SK-N-SH treated with all-trans-retinoic acid at 6 μM for 48 hours (cell line): ENCODE results near the gene LCLAT1.
A peak's percentile ranks its signal among the peaks of the same experiment; 100 is the strongest.

ENCODE experiments used
- ATAC-seq: fragments of 200-7000 bp; cut with Tn5 transposase; 3 replicates; pipeline ENCODE4 v1.9.1; 2020; ENCODE audit warnings: mild to moderate bottlenecking, moderate library complexity
- ARNTL ChIP-seq: fragments of 450-650 bp; formaldehyde crosslinking; IDR thresholded peaks from 2 replicates; pipeline ENCODE4 v1.5.0; 2020; ENCODE audit warnings: low read depth, mild to moderate bottlenecking, moderate library complexity, borderline replicate concordance
- BACH2 ChIP-seq: fragments of 250-450 bp; sonication (Bioruptor Pico); IDR thresholded peaks from 2 replicates; pipeline ENCODE4 v1.9.0; 2021; ENCODE audit warnings: mild to moderate bottlenecking, borderline replicate concordance
- CSDC2 ChIP-seq: fragments of 250-450 bp; sonication (Bioruptor Pico); IDR thresholded peaks from 2 replicates; pipeline ENCODE4 v1.5.0; 2020; ENCODE audit warnings: mild to moderate bottlenecking, moderate library complexity
- CSRNP3 ChIP-seq: fragments of 250-450 bp; sonication (Bioruptor Pico); IDR thresholded peaks from 2 replicates; pipeline ENCODE4 v1.5.1; 2021; ENCODE audit warnings: mild to moderate bottlenecking, moderate library complexity
- ESRRG ChIP-seq: fragments of 250-450 bp; sonication (Bioruptor Pico); IDR thresholded peaks from 2 replicates; pipeline ENCODE4 v1.6.1; 2021; ENCODE audit warnings: mild to moderate bottlenecking
- GLIS3 ChIP-seq: fragments of 250-450 bp; sonication (Bioruptor Pico); IDR thresholded peaks from 2 replicates; pipeline ENCODE4 v1.5.0; 2020; ENCODE audit warnings: mild to moderate bottlenecking, moderate library complexity
- ISL1 ChIP-seq: fragments of 250-450 bp; sonication (Bioruptor Pico); IDR thresholded peaks from 2 replicates; pipeline ENCODE4 v2.1.2; 2022; ENCODE audit warnings: mild to moderate bottlenecking, moderate library complexity
- OSR1 ChIP-seq: fragments of 250-450 bp; sonication (Bioruptor Pico); IDR thresholded peaks from 2 replicates; pipeline ENCODE4 v1.8.0; 2022; ENCODE audit warnings: moderate library complexity, mild to moderate bottlenecking, inconsistent platforms
- PATZ1 ChIP-seq: fragments of 250-450 bp; sonication (Bioruptor Pico); IDR thresholded peaks from 2 replicates; pipeline ENCODE4 v1.8.0; 2020; ENCODE audit warnings: mild to moderate bottlenecking, moderate library complexity, borderline replicate concordance
- PPARA ChIP-seq: fragments of 250-450 bp; sonication (Bioruptor Pico); IDR thresholded peaks from 2 replicates; pipeline ENCODE4 v1.5.0; 2020; ENCODE audit warnings: mild to moderate bottlenecking, borderline replicate concordance
- RARB ChIP-seq: fragments of 250-450 bp; sonication (Bioruptor Pico); IDR thresholded peaks from 2 replicates; pipeline ENCODE4 v1.8.0; 2021; ENCODE audit warnings: mild to moderate bottlenecking, moderate library complexity
- SNAI2 ChIP-seq: fragments of 250-450 bp; sonication (Bioruptor Pico); IDR thresholded peaks from 2 replicates; pipeline ENCODE4 v1.5.0; 2020; ENCODE audit warnings: mild to moderate bottlenecking, moderate library complexity
- TCF4 ChIP-seq: fragments of 250-450 bp; sonication (Bioruptor Pico); IDR thresholded peaks from 2 replicates; pipeline ENCODE4 v1.8.0; 2021; ENCODE audit warnings: mild to moderate bottlenecking, moderate library complexity, borderline replicate concordance
- TOX ChIP-seq: fragments of 250-450 bp; sonication (Bioruptor Pico); IDR thresholded peaks from 2 replicates; pipeline ENCODE4 v1.8.0; 2021; ENCODE audit warnings: mild to moderate bottlenecking, moderate library complexity, borderline replicate concordance
- TSHZ2 ChIP-seq: fragments of 250-450 bp; sonication (Bioruptor Pico); IDR thresholded peaks from 2 replicates; pipeline ENCODE4 v1.5.0; 2020; ENCODE audit warnings: mild to moderate bottlenecking, moderate library complexity
- ZC3H10 ChIP-seq: fragments of 250-450 bp; sonication (Bioruptor Pico); IDR thresholded peaks from 2 replicates; pipeline ENCODE4 v1.5.1; 2021; ENCODE audit warnings: mild to moderate bottlenecking, moderate library complexity
- ZFP3 ChIP-seq: fragments of 250-450 bp; sonication (Bioruptor Pico); IDR thresholded peaks from 2 replicates; pipeline ENCODE4 v1.5.0; 2020; ENCODE audit warnings: mild to moderate bottlenecking, moderate library complexity
- ZFP30 ChIP-seq: fragments of 450-650 bp; formaldehyde crosslinking; IDR thresholded peaks from 2 replicates; pipeline ENCODE4 v1.5.0; 2022; ENCODE audit warnings: mild to moderate bottlenecking, moderate library complexity
- ZNF565 ChIP-seq: fragments of 450-650 bp; formaldehyde crosslinking; conservative IDR thresholded peaks from 2 replicates; pipeline ENCODE4 v1.5.0; 2020; ENCODE audit warnings: low read depth, mild to moderate bottlenecking, moderate library complexity
- ZNF70 ChIP-seq: fragments of 450-650 bp; formaldehyde crosslinking; IDR thresholded peaks from 2 replicates; pipeline ENCODE4 v1.5.0; 2020; ENCODE audit warnings: mild to moderate bottlenecking, moderate library complexity
- ZNF8 ChIP-seq: fragments of 450-650 bp; formaldehyde crosslinking; IDR thresholded peaks from 2 replicates; pipeline ENCODE4 v1.5.0; 2020; ENCODE audit warnings: mild to moderate bottlenecking, moderate library complexity
- TF ChIP-seq, protein P1 (sequence below): fragments of 250-450 bp; sonication (Bioruptor Pico); IDR thresholded peaks from 2 replicates; pipeline ENCODE4 v1.5.1; 2020; ENCODE audit warnings: low read depth, mild to moderate bottlenecking, moderate library complexity
- TF ChIP-seq, protein P2 (sequence below): fragments of 250-450 bp; sonication (Bioruptor Pico); IDR thresholded peaks from 2 replicates; pipeline ENCODE4 v1.8.0; 2021; ENCODE audit warnings: low read depth, mild to moderate bottlenecking, moderate library complexity, borderline replicate concordance

LCLAT1 gene

GRCh38 chr2:30447149-30448045 is at the start of gene LCLAT1:
LCLAT1 (plus strand) TSS chr2:30447246; CDS start chr2:30525591, 78,345 bp downstream.
- TF ChIP-seq TSHZ2 (CRISPR knock-in tag), result peak; percentile 46; the same call in 1 of the 2 replicates
- TF ChIP-seq, protein P1, sequence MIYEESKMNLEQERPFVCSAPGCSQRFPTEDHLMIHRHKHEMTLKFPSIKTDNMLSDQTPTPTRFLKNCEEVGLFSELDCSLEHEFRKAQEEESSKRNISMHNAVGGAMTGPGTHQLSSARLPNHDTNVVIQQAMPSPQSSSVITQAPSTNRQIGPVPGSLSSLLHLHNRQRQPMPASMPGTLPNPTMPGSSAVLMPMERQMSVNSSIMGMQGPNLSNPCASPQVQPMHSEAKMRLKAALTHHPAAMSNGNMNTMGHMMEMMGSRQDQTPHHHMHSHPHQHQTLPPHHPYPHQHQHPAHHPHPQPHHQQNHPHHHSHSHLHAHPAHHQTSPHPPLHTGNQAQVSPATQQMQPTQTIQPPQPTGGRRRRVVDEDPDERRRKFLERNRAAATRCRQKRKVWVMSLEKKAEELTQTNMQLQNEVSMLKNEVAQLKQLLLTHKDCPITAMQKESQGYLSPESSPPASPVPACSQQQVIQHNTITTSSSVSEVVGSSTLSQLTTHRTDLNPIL (CRISPR knock-in tag), result no peak
- 0 out of 2 replicates have a peak, but pooled peaks have one; percentile 38 for TF ChIP-seq RARB (CRISPR knock-in tag)
- 0 out of 2 replicates have a peak, but pooled peaks have one; percentile 23 for TF ChIP-seq BACH2 (CRISPR knock-in tag)
- no peak for TF ChIP-seq PATZ1 (CRISPR knock-in tag)
- TF ChIP-seq ZNF565 (CRISPR knock-in tag), result no peak; the same call in 1 of the 2 replicates
- TF ChIP-seq GLIS3 (CRISPR knock-in tag), result peak; percentile 10; the same call in 1 of the 2 replicates
- TF ChIP-seq ZC3H10 (CRISPR knock-in tag), result no peak
- no peak for TF ChIP-seq ESRRG (CRISPR knock-in tag)
- TF ChIP-seq, protein P2, sequence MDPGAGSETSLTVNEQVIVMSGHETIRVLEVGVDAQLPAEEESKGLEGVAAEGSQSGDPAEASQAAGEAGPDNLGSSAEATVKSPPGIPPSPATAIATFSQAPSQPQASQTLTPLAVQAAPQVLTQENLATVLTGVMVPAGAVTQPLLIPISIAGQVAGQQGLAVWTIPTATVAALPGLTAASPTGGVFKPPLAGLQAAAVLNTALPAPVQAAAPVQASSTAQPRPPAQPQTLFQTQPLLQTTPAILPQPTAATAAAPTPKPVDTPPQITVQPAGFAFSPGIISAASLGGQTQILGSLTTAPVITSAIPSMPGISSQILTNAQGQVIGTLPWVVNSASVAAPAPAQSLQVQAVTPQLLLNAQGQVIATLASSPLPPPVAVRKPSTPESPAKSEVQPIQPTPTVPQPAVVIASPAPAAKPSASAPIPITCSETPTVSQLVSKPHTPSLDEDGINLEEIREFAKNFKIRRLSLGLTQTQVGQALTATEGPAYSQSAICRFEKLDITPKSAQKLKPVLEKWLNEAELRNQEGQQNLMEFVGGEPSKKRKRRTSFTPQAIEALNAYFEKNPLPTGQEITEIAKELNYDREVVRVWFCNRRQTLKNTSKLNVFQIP (CRISPR knock-in tag), result peak; percentile 58; the same call in 1 of the 2 replicates
- peak; percentile 87 for TF ChIP-seq CSDC2 (CRISPR knock-in tag)
- TF ChIP-seq ZNF70 (CRISPR knock-in tag), result no peak; the same call in 1 of the 2 replicates
- no peak for TF ChIP-seq SNAI2
- no peak for TF ChIP-seq TCF4
- TF ChIP-seq ISL1 (CRISPR knock-in tag), result peak; percentile 16; the same call in 1 of the 2 replicates
- no peak; the same call in 1 of the 2 replicates for TF ChIP-seq ZFP3 (CRISPR knock-in tag)
- no peak for TF ChIP-seq PPARA (CRISPR knock-in tag)
- TF ChIP-seq CSRNP3 (CRISPR knock-in tag), result no peak
- TF ChIP-seq ZFP30 (CRISPR knock-in tag), result no peak; the same call in 1 of the 2 replicates
- TF ChIP-seq OSR1, result no peak
- TF ChIP-seq TOX, result no peak
- no peak for TF ChIP-seq ZNF8
- no peak for TF ChIP-seq ARNTL (CRISPR knock-in tag)
- peak; percentile 98 for ATAC-seq
